ENCODE data around the gene MYL10. TPM values are rescaled to one million over a fixed set of nuclear protein-coding genes. Genes with fewer than 3 reads are reported as not detected.
A peak's percentile ranks its signal among the peaks of the same experiment; 100 is the strongest.

The MYL10 gene
- total RNA-seq, 4 donors from 2014 or later = 6.3 TPM; not detected in 3

- H3K36me3 ChIP-seq = no peaks in the 10 kb centered on the region
- H3K27ac ChIP-seq = no peak overlapping the region
- intact Hi-C loops (cut with DNase I; ENCODE audit: low total_unique reads) = loop anchor here (5.0 to 10.0 kb wide), 2 partner anchors 83 to 630 kb away; no protein-coding TSS in a partner anchor
- H3K4me1 ChIP-seq = peaks cover 0 to 4% of the 10 kb centered on the region in 2 donors
- no peak for DNase-seq
- in situ Hi-C loops (cut with MboI; ENCODE audit: low sequenced_read_pairs in 4 of 4) = no loop called here
- TF ChIP-seq POLR2A (IDR thresholded peaks at IDR 0.05) = no peak
- TF ChIP-seq, protein P1, sequence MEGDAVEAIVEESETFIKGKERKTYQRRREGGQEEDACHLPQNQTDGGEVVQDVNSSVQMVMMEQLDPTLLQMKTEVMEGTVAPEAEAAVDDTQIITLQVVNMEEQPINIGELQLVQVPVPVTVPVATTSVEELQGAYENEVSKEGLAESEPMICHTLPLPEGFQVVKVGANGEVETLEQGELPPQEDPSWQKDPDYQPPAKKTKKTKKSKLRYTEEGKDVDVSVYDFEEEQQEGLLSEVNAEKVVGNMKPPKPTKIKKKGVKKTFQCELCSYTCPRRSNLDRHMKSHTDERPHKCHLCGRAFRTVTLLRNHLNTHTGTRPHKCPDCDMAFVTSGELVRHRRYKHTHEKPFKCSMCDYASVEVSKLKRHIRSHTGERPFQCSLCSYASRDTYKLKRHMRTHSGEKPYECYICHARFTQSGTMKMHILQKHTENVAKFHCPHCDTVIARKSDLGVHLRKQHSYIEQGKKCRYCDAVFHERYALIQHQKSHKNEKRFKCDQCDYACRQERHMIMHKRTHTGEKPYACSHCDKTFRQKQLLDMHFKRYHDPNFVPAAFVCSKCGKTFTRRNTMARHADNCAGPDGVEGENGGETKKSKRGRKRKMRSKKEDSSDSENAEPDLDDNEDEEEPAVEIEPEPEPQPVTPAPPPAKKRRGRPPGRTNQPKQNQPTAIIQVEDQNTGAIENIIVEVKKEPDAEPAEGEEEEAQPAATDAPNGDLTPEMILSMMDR (IDR thresholded peaks at IDR 0.05 in 4 of 5, conservative IDR thresholded peaks at IDR 0.05 in 1 of 5) = no peak
- H3K9me3 ChIP-seq = no peaks in the 10 kb centered on the region
- no peak for ATAC-seq
- no peak overlapping the region for H3K4me3 ChIP-seq
- no peaks in the 10 kb centered on the region for H3K27me3 ChIP-seq
These were observed 24.7 kb downstream of the MYL10 start for GRCh38 chr7:101604331-101604933.

GRCh38 chr7:101602484-101603241 is 26.4 kb downstream of the MYL10 start:
- intact Hi-C loops (cut with DNase I; ENCODE audit: low total_unique reads) (loop anchor here (1.0 to 10.0 kb wide), 4 partner anchors 85 to 670 kb away; no protein-coding TSS in a partner anchor), in situ Hi-C loops (cut with MboI; ENCODE audit: low sequenced_read_pairs in 4 of 4) (no loop called here)
- H3K4me1 ChIP-seq = peaks cover 0 to 4% of the 10 kb centered on the region in 2 donors

GRCh38 chr7:101602082-101602481 is 27.0 kb downstream of the MYL10 start:
- H3K9me3 ChIP-seq = no peaks in the 10 kb centered on the region
- no peak overlapping the region for H3K4me3 ChIP-seq
- peaks cover 0 to 4% of the 10 kb centered on the region in 2 donors for H3K4me1 ChIP-seq
- H3K27ac ChIP-seq = no peak overlapping the region
- H3K36me3 ChIP-seq = no peaks in the 10 kb centered on the region
- ATAC-seq (peak in 1 of 2 donors; percentile 20), DNase-seq (no peak)
- in situ Hi-C loops (cut with MboI; ENCODE audit: low sequenced_read_pairs in 4 of 4) = no loop called here
- H3K27me3 ChIP-seq = no peaks in the 10 kb centered on the region
- TF ChIP-seq, protein P1 (IDR thresholded peaks at IDR 0.05 in 4 of 5, conservative IDR thresholded peaks at IDR 0.05 in 1 of 5) = no peak
- no peak for TF ChIP-seq POLR2A (IDR thresholded peaks at IDR 0.05)
- intact Hi-C loops (cut with DNase I; ENCODE audit: low total_unique reads) = loop anchor here (1.0 to 10.0 kb wide), 4 partner anchors 85 to 670 kb away; no protein-coding TSS in a partner anchor

More at GRCh38 chr7:101602484-101603241, 26.4 kb downstream of the MYL10 start:
- DNase-seq (peak; percentile 24 to 53), ATAC-seq (peak; percentile 87 to 91)
- Histone ChIP-seq H3K9me3 (no peaks in the 10 kb centered on the region), H3K36me3 (no peaks in the 10 kb centered on the region), H3K27ac (no peak overlapping the region), H3K27me3 (no peaks in the 10 kb centered on the region), H3K4me3 (no peak overlapping the region)
- no peak for TF ChIP-seq POLR2A (IDR thresholded peaks at IDR 0.05)
- TF ChIP-seq, protein P1 (IDR thresholded peaks at IDR 0.05 in 4 of 5, conservative IDR thresholded peaks at IDR 0.05 in 1 of 5) = peak; percentile 65 to 92 (median 84)

- no peak for ATAC-seq
- Histone ChIP-seq H3K4me3 (no peak overlapping the region), H3K27ac (peak overlapping the region in 1 of 4 donors; percentile 9), H3K9me3 (no peaks in the 10 kb centered on the region), H3K4me1 (peaks cover 0 to 4% of the 10 kb centered on the region in 2 donors), H3K36me3 (no peaks in the 10 kb centered on the region), H3K27me3 (no peaks in the 10 kb centered on the region)
- TF ChIP-seq, protein P1 (IDR thresholded peaks at IDR 0.05 in 4 of 5, conservative IDR thresholded peaks at IDR 0.05 in 1 of 5) = no peak
- no peak for TF ChIP-seq POLR2A (IDR thresholded peaks at IDR 0.05)
- in situ Hi-C loops (cut with MboI; ENCODE audit: low sequenced_read_pairs in 4 of 4) (no loop called here), intact Hi-C loops (cut with DNase I; ENCODE audit: low total_unique reads) (loop anchor here (5.0 to 10.0 kb wide), 2 partner anchors 88 to 635 kb away; no protein-coding TSS in a partner anchor)
- DNase-seq = no peak
These were observed 29.3 kb downstream of the MYL10 start for GRCh38 chr7:101599787-101600186.
